WTC11 (cell line): ENCODE data around the gene FRMD5. TPM values are rescaled to one million over a fixed set of nuclear protein-coding genes. Genes with fewer than 3 reads are reported as not detected.

Experiments
- ATAC-seq: fragments of 200-7000 bp; cut with Tn5 transposase; 2 replicates; pipeline ENCODE4 v1.10.0; 2021; ENCODE audit warnings: mild to moderate bottlenecking, moderate library complexity
- CTCF ChIA-PET: fragments of 300-600 bp; sonication (Branson Sonifier 250); formaldehyde crosslinking; loops from one replicate; lab custom pipeline; 2021; ENCODE audit warnings: antibody characterized with exemption; lab: Charles Lee
- POLR2A ChIA-PET: fragments of 350-600 bp; sonication (Branson Sonifier 250); formaldehyde crosslinking; loops from one replicate; lab custom pipeline; 2021; ENCODE audit warnings: antibody characterized with exemption; lab: Charles Lee
- DNase-seq: peaks from one replicate; pipeline ENCODE4 v3.0.0; 2021; ENCODE audit warnings: low spot score
- H3K27ac Mint-ChIP-seq: 2 replicates; pipeline ENCODE4 v1.8.0; 2021; ENCODE audit warnings: mixed read lengths
- H3K27me3 Mint-ChIP-seq: 2 replicates; pipeline ENCODE4 v1.8.0; 2021; ENCODE audit warnings: low read depth, mild to moderate bottlenecking, moderate library complexity, mixed read lengths
- H3K36me3 Mint-ChIP-seq: 2 replicates; pipeline ENCODE4 v1.8.0; 2021; ENCODE audit warnings: mixed read lengths
- H3K4me1 Mint-ChIP-seq: 2 replicates; pipeline ENCODE4 v1.8.0; 2022; ENCODE audit warnings: mixed read lengths
- H3K4me3 Mint-ChIP-seq: 2 replicates; pipeline ENCODE4 v1.8.0; 2021; ENCODE audit warnings: mild to moderate bottlenecking, moderate library complexity, mixed read lengths
- H3K9me3 Mint-ChIP-seq: 2 replicates; pipeline ENCODE4 v1.8.0; 2021; ENCODE audit warnings: mixed read lengths
- ATF6 ChIP-seq: sonication (generic); formaldehyde crosslinking; IDR thresholded peaks from 2 replicates; pipeline ENCODE4 v1.8.1; 2023; ENCODE audit warnings: mild to moderate bottlenecking, missing genetic modification reagents
- CREB1 ChIP-seq: sonication (generic); formaldehyde crosslinking; IDR thresholded peaks from 2 replicates; pipeline ENCODE4 v1.8.0; 2023; ENCODE audit warnings: mild to moderate bottlenecking, missing genetic modification reagents
- ETV6 ChIP-seq: sonication (generic); formaldehyde crosslinking; IDR thresholded peaks from 2 replicates; pipeline ENCODE4 v1.8.1; 2022; ENCODE audit warnings: mild to moderate bottlenecking, missing genetic modification reagents
- FOXJ3 ChIP-seq: sonication (generic); formaldehyde crosslinking; IDR thresholded peaks from 2 replicates; pipeline ENCODE4 v1.9.0; 2021; ENCODE audit warnings: missing genetic modification reagents, mild to moderate bottlenecking, borderline replicate concordance
- GRHL2 ChIP-seq: fragments of 250-450 bp; sonication (Bioruptor Pico); IDR thresholded peaks from 2 replicates; pipeline ENCODE4 v1.8.0; 2022; ENCODE audit warnings: mild to moderate bottlenecking, moderate library complexity; ENCODE audit not compliant: insufficient replicate concordance, severe bottlenecking
- KAT7 ChIP-seq: sonication (generic); formaldehyde crosslinking; IDR thresholded peaks from 2 replicates; pipeline ENCODE4 v1.8.1; 2023; ENCODE audit warnings: missing genetic modification reagents, mild to moderate bottlenecking, borderline replicate concordance
- NR1H2 ChIP-seq: sonication (generic); formaldehyde crosslinking; IDR thresholded peaks from 2 replicates; pipeline ENCODE4 v1.9.0; 2021; ENCODE audit warnings: mild to moderate bottlenecking, moderate library complexity, missing genetic modification reagents
- NR2C2 ChIP-seq: sonication (generic); formaldehyde crosslinking; IDR thresholded peaks from 2 replicates; pipeline ENCODE4 v1.8.0; 2022; ENCODE audit warnings: mild to moderate bottlenecking, missing genetic modification reagents
- PRRX2 ChIP-seq: fragments of 250-450 bp; sonication (Bioruptor Pico); IDR thresholded peaks from 2 replicates; pipeline ENCODE4 v1.8.0; 2021; ENCODE audit warnings: mild to moderate bottlenecking
- RORB ChIP-seq: fragments of 250-450 bp; sonication (Bioruptor Pico); IDR thresholded peaks from 2 replicates; pipeline ENCODE4 v1.9.0; 2021; ENCODE audit warnings: mild to moderate bottlenecking
- SMAD3 ChIP-seq: sonication (generic); formaldehyde crosslinking; IDR thresholded peaks from 2 replicates; pipeline ENCODE4 v1.8.0; 2022; ENCODE audit warnings: missing genetic modification reagents, mild to moderate bottlenecking, borderline replicate concordance
- STAT6 ChIP-seq: sonication (generic); formaldehyde crosslinking; conservative IDR thresholded peaks from 2 replicates; pipeline ENCODE4 v1.8.1; 2023; ENCODE audit warnings: mild to moderate bottlenecking, low read depth, missing genetic modification reagents, moderate library complexity
- TEAD1 ChIP-seq: sonication (generic); formaldehyde crosslinking; IDR thresholded peaks from 2 replicates; pipeline ENCODE4 v1.8.0; 2022; ENCODE audit warnings: mild to moderate bottlenecking, missing genetic modification reagents
- TP53 ChIP-seq: sonication (generic); formaldehyde crosslinking; IDR thresholded peaks from 2 replicates; pipeline ENCODE4 v1.8.1; 2023; ENCODE audit warnings: mild to moderate bottlenecking, missing genetic modification reagents
- ZMAT4 ChIP-seq: fragments of 250-450 bp; sonication (Bioruptor Pico); IDR thresholded peaks from 2 replicates; pipeline ENCODE4 v1.9.0; 2021; ENCODE audit warnings: mild to moderate bottlenecking
- ZNF138 ChIP-seq: sonication (generic); formaldehyde crosslinking; conservative IDR thresholded peaks from 2 replicates; pipeline ENCODE4 v1.8.1; 2022; ENCODE audit warnings: mild to moderate bottlenecking, moderate library complexity, missing genetic modification reagents
- ZNF263 ChIP-seq: sonication (generic); formaldehyde crosslinking; IDR thresholded peaks from 2 replicates; pipeline ENCODE4 v1.8.1; 2022; ENCODE audit warnings: low read depth, mild to moderate bottlenecking, moderate library complexity, missing genetic modification reagents
- ZNF281 ChIP-seq: sonication (generic); formaldehyde crosslinking; IDR thresholded peaks from 2 replicates; pipeline ENCODE4 v1.8.0; 2023; ENCODE audit warnings: mild to moderate bottlenecking, missing genetic modification reagents
- ZNF396 ChIP-seq: fragments of 250-450 bp; sonication (Bioruptor Pico); IDR thresholded peaks from 2 replicates; pipeline ENCODE4 v1.8.0; 2021; ENCODE audit warnings: mild to moderate bottlenecking, moderate library complexity, borderline replicate concordance
- ZNF425 ChIP-seq: fragments of 250-450 bp; sonication (Bioruptor Pico); conservative IDR thresholded peaks from 2 replicates; pipeline ENCODE4 v1.9.0; 2021; ENCODE audit warnings: mild to moderate bottlenecking
- ZNF671 ChIP-seq: fragments of 250-450 bp; sonication (Bioruptor Pico); IDR thresholded peaks from 2 replicates; pipeline ENCODE4 v1.8.0; 2021; ENCODE audit warnings: mild to moderate bottlenecking
- total RNA-seq: library from RNA; stranded (reverse); gene quantifications from 3 replicates; pipeline ENCODE4 v1.2.3, GENCODE V29; 2021

Gene FRMD5
- total RNA-seq, 1 experiment from 2014 or later, result 14.1 TPM

- H3K4me1 Mint-ChIP-seq, result peaks cover 7% of the 10 kb centered on the region
Observed at GRCh38 chr15:43948691-43949325, 246.3 kb downstream of the FRMD5 start.

GRCh38 chr15:43943511-43943910 lies 251.6 kb downstream of the FRMD5 start:
- POLR2A ChIA-PET, result no interaction called here
- CTCF ChIA-PET, result no interaction called here
- no peak for ATAC-seq
- no peak overlapping the region for H3K4me3 Mint-ChIP-seq
- H3K27me3 Mint-ChIP-seq, result no peaks in the 10 kb centered on the region
- no peak for DNase-seq
- H3K4me1 Mint-ChIP-seq, result peaks cover 11% of the 10 kb centered on the region
- H3K36me3 Mint-ChIP-seq, result no peaks in the 10 kb centered on the region
- no peaks in the 10 kb centered on the region for H3K9me3 Mint-ChIP-seq
- H3K27ac Mint-ChIP-seq, result no peak overlapping the region
- no peak for TF ChIP-seq GRHL2
- TF ChIP-seq ZNF396 (CRISPR knock-in tag), result no peak
- no peak for TF ChIP-seq ETV6 (CRISPR knock-in tag)
- TF ChIP-seq SMAD3, result no peak
- no peak for TF ChIP-seq ZNF263 (CRISPR knock-in tag)
- no peak for TF ChIP-seq ZNF281 (CRISPR knock-in tag)
- TF ChIP-seq STAT6 (CRISPR knock-in tag), result no peak
- no peak for TF ChIP-seq KAT7 (CRISPR knock-in tag)
- no peak for TF ChIP-seq ZMAT4 (CRISPR knock-in tag)
- TF ChIP-seq RORB (CRISPR knock-in tag), result no peak
- no peak for TF ChIP-seq CREB1 (CRISPR knock-in tag)
- no peak for TF ChIP-seq PRRX2 (CRISPR knock-in tag)
- no peak for TF ChIP-seq NR2C2 (CRISPR knock-in tag)
- TF ChIP-seq TP53 (CRISPR knock-in tag), result no peak
- TF ChIP-seq ZNF425, result no peak
- no peak for TF ChIP-seq ATF6 (CRISPR knock-in tag)
- no peak for TF ChIP-seq FOXJ3 (CRISPR knock-in tag)

More at GRCh38 chr15:43948691-43949325, 246.3 kb downstream of the FRMD5 start:
- DNase-seq (no peak), ATAC-seq (no peak)
- no peak overlapping the region for H3K27ac Mint-ChIP-seq
- no peaks in the 10 kb centered on the region for H3K36me3 Mint-ChIP-seq
- no peaks in the 10 kb centered on the region for H3K9me3 Mint-ChIP-seq
- CTCF ChIA-PET, result no interaction called here
- TF ChIP-seq ZNF281 (CRISPR knock-in tag), result no peak
- TF ChIP-seq SMAD3, result no peak
- no peak for TF ChIP-seq TEAD1
- no peak for TF ChIP-seq ZNF138 (CRISPR knock-in tag)
- no peak for TF ChIP-seq ZNF671 (CRISPR knock-in tag)
- TF ChIP-seq NR1H2 (CRISPR knock-in tag), result no peak
- POLR2A ChIA-PET, result no interaction called here
- H3K4me3 Mint-ChIP-seq, result no peak overlapping the region
- no peaks in the 10 kb centered on the region for H3K27me3 Mint-ChIP-seq
